NK-92 (cell line): ENCODE measurements around the gene NGDN.

Experiments
- DNase-seq: peaks from one replicate; lab custom pipeline; 2025; ENCODE audit not compliant: unreplicated experiment; lab: John Stamatoyannopoulos, UW

NGDN gene

GRCh38 chr14:23468704-23469126 is 788 bp upstream of the NGDN start:
- DNase-seq = no peak

GRCh38 chr14:23469906-23470403 is 452 bp downstream of the NGDN start:
- no peak for DNase-seq

- DNase-seq = no peak
Observed at GRCh38 chr14:23470947-23471346, 1.4 kb downstream of the NGDN start.

GRCh38 chr14:23478109-23478759 is 8.7 kb downstream of the NGDN start:
- no peak for DNase-seq

- DNase-seq = no peak
Observed at GRCh38 chr14:23481362-23481970, 12.0 kb downstream of the NGDN start.

GRCh38 chr14:23481979-23482822 is 12.7 kb downstream of the NGDN start:
- no peak for DNase-seq

- DNase-seq = no peak
Observed at GRCh38 chr14:23482823-23483148, 13.3 kb downstream of the NGDN start.

- DNase-seq = no peak
Observed at GRCh38 chr14:23483236-23483854, 13.8 kb downstream of the NGDN start.

- no peak for DNase-seq
Observed at GRCh38 chr14:23485326-23485725, 15.8 kb downstream of the NGDN start.

- no peak for DNase-seq
Observed at GRCh38 chr14:23486036-23486435, 16.5 kb downstream of the NGDN start.

- no peak for DNase-seq
Observed at GRCh38 chr14:23487216-23487615, 17.7 kb downstream of the NGDN start.

GRCh38 chr14:23492618-23493272 is 23.2 kb downstream of the NGDN start:
- DNase-seq = no peak

GRCh38 chr14:23494223-23494622 is 24.7 kb downstream of the NGDN start:
- no peak for DNase-seq

GRCh38 chr14:23512156-23512555 is 42.7 kb downstream of the NGDN start:
- DNase-seq = no peak

- DNase-seq = no peak
Observed at GRCh38 chr14:23513005-23513817, 43.7 kb downstream of the NGDN start.

GRCh38 chr14:23513818-23514643 is 44.5 kb downstream of the NGDN start:
- no peak for DNase-seq

- no peak for DNase-seq
Observed at GRCh38 chr14:23514644-23514957, 45.1 kb downstream of the NGDN start.

- DNase-seq = no peak
Observed at GRCh38 chr14:23517650-23518326, 48.3 kb downstream of the NGDN start.

- no peak for DNase-seq
Observed at GRCh38 chr14:23518709-23519108, 49.2 kb downstream of the NGDN start.
